ENCODE data around the gene ATP9B. TPM values are rescaled to one million over a fixed set of nuclear protein-coding genes. Genes with fewer than 3 reads are reported as not detected.

ATP9B gene
- total and polyA plus RNA-seq, 10 of the 15 experiments (the other 5 are each of a cell fraction or from before 2014, with no cell fraction given) = 0.74 to 20.7 (median 12.9) TPM

DNA sequence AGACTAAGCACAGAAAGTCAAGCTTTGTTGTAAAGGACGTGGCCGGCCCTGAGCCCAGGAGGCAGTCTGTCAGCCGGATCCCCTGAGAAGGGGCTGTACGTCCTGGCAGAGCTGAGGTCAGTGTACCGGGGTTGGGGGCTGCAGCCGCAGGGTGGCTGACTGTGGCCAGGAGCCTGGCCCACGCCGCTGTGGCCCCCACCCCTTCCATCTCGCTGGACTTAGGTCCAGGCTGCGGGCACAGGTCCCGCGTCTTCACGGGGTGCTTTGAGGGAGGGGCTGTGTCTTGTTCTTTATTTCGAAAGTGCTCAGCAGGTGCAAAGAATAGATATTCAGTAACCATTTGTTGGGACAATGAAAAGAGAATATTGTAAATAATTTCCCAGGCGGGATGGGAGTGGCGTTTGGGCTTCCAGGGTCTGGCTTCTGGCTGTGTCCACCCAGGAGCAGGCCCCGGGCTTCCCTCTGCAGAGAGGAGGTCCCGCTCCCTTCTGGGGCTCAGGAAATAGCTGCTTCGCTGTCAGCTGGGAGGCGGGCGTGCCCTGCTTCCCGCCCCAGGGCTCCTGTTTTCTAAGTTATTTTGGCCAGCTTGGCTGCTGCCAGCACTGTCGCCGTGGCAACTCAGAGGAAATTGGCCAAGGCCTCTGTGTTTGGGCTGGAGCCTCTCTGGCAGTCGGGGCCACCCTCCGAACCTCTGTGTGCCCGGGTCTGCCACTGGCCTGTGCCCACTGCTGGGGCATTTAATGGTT, 334.0 kb downstream of the ATP9B start:
- H3K36me3 ChIP-seq (ENCODE audit: control insufficient read depth in 2 of 2, insufficient read depth in 2 of 2, low read length in 1 of 2) = no peaks in the 10 kb centered on the region
- in situ Hi-C loops (cut with MboI) = loop anchor here (10.0 kb wide), 1 partner anchor 112 kb away; no protein-coding TSS in a partner anchor
- no peak for DNase-seq (ENCODE audit: low read depth, low spot score)
- H2AFZ ChIP-seq (ENCODE audit: control insufficient read depth, low read depth, low read length) = no peak overlapping the region
- no peaks in the 10 kb centered on the region for H3K9me3 ChIP-seq (replicated peaks; ENCODE audit: control insufficient read depth, insufficient read depth, low read length)
- no TSS peak for BruUV-seq (replicated peaks)
- H3K4me1 ChIP-seq (ENCODE audit: control insufficient read depth, insufficient read depth, low read length) = peaks cover 35% of the 10 kb centered on the region
- 74% methylated on average over 23 of the region's 27 CpGs for WGBS (ENCODE audit: insufficient coverage, insufficient replicate concordance, low lambda C conversion rate, missing lambda C conversion rate)
- peak overlapping the region; percentile 15; the same call in 1 of the 2 replicates for H3K4me3 ChIP-seq
- POLR2A ChIA-PET = interaction anchor here (0.6 to 2.1 kb wide), 6 partner anchors 20 to 120 kb away, joined by 3 to 14 read pairs (median 6); no protein-coding TSS in a partner anchor
- H3K9ac ChIP-seq (ENCODE audit: control insufficient read depth, insufficient read depth, low read length) = peak overlapping the region; percentile 8; the same call in 1 of the 2 replicates
- H3K27ac ChIP-seq (ENCODE audit: control insufficient read depth, insufficient read depth) = no peak overlapping the region
- H3K27me3 ChIP-seq (replicated peaks in 1 of 2; ENCODE audit: control insufficient read depth in 2 of 2, insufficient read depth in 2 of 2, low read length in 1 of 2) = peaks cover 0 to under 1% of the 10 kb centered on the region in 2 experiments; a peak in 1 of 4 replicates
- intact Hi-C loops (cut with micrococcal nuclease; ENCODE audit: unreplicated experiment) = no loop called here
- peak; percentile 2 for ATAC-seq
- H3K79me2 ChIP-seq (ENCODE audit: control insufficient read depth, insufficient read depth, low read length) = no peaks in the 10 kb centered on the region; the same call in none of the 2 replicates
- peak overlapping the region; percentile 57 for H3K4me2 ChIP-seq (ENCODE audit: control insufficient read depth, insufficient read depth)
- TF ChIP-seq ZNF207 (IDR thresholded peaks at IDR 0.05; ENCODE audit: borderline replicate concordance) (no peak), KLF5 (IDR thresholded peaks at IDR 0.05; ENCODE audit: partially characterized antibody) (no peak), NKRF (conservative IDR thresholded peaks at IDR 0.05) (no peak), YBX1 (IDR thresholded peaks at IDR 0.05) (no peak), CHD2 (IDR thresholded peaks at IDR 0.05; ENCODE audit: borderline replicate concordance, low read depth, low read length) (no peak), MEF2B (IDR thresholded peaks at IDR 0.05; ENCODE audit: partially characterized antibody, poor library complexity, severe bottlenecking) (no peak), NFYB (IDR thresholded peaks at IDR 0.05; ENCODE audit: insufficient read depth, low read depth, low read length) (no peak), NR2C2 (IDR thresholded peaks at IDR 0.05; ENCODE audit: borderline replicate concordance, control insufficient read depth, insufficient read length, low read depth) (no peak), BHLHE40 (IDR thresholded peaks at IDR 0.05; ENCODE audit: borderline replicate concordance in 1 of 2, low read depth in 2 of 2, low read length in 1 of 2) (no peak), NBN (IDR thresholded peaks at IDR 0.05) (no peak), DPF2 (IDR thresholded peaks at IDR 0.05) (no peak), MTA2 (IDR thresholded peaks at IDR 0.05; ENCODE audit: low read depth) (no peak)
- TF ChIP-seq, protein P1, sequence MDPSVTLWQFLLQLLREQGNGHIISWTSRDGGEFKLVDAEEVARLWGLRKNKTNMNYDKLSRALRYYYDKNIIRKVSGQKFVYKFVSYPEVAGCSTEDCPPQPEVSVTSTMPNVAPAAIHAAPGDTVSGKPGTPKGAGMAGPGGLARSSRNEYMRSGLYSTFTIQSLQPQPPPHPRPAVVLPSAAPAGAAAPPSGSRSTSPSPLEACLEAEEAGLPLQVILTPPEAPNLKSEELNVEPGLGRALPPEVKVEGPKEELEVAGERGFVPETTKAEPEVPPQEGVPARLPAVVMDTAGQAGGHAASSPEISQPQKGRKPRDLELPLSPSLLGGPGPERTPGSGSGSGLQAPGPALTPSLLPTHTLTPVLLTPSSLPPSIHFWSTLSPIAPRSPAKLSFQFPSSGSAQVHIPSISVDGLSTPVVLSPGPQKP (IDR thresholded peaks at IDR 0.05; ENCODE audit: low read depth, low read length) = no peak
- TF ChIP-seq, protein P2, sequence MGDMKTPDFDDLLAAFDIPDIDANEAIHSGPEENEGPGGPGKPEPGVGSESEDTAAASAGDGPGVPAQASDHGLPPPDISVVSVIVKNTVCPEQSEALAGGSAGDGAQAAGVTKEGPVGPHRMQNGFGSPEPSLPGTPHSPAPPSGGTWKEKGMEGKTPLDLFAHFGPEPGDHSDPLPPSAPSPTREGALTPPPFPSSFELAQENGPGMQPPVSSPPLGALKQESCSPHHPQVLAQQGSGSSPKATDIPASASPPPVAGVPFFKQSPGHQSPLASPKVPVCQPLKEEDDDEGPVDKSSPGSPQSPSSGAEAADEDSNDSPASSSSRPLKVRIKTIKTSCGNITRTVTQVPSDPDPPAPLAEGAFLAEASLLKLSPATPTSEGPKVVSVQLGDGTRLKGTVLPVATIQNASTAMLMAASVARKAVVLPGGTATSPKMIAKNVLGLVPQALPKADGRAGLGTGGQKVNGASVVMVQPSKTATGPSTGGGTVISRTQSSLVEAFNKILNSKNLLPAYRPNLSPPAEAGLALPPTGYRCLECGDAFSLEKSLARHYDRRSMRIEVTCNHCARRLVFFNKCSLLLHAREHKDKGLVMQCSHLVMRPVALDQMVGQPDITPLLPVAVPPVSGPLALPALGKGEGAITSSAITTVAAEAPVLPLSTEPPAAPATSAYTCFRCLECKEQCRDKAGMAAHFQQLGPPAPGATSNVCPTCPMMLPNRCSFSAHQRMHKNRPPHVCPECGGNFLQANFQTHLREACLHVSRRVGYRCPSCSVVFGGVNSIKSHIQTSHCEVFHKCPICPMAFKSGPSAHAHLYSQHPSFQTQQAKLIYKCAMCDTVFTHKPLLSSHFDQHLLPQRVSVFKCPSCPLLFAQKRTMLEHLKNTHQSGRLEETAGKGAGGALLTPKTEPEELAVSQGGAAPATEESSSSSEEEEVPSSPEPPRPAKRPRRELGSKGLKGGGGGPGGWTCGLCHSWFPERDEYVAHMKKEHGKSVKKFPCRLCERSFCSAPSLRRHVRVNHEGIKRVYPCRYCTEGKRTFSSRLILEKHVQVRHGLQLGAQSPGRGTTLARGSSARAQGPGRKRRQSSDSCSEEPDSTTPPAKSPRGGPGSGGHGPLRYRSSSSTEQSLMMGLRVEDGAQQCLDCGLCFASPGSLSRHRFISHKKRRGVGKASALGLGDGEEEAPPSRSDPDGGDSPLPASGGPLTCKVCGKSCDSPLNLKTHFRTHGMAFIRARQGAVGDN (IDR thresholded peaks at IDR 0.05) = no peak
- H4K20me1 ChIP-seq (ENCODE audit: control insufficient read depth, insufficient read depth) = no peaks in the 10 kb centered on the region
- CTCF ChIA-PET = interaction anchor here (0.8 to 2.2 kb wide), 7 partner anchors 10 to 121 kb away, joined by 3 to 9 read pairs (median 6); no protein-coding TSS in a partner anchor
- RAD21 ChIA-PET (ENCODE audit: unreplicated experiment) = interaction anchor here (0.6 to 5.1 kb wide), 6 partner anchors 9 to 120 kb away, joined by 3 to 36 read pairs (median 6); no protein-coding TSS in a partner anchor
- FAIRE-seq = no peak
- SMC1A ChIA-PET (ENCODE audit: uncharacterized antibody, unreplicated experiment) = interaction anchor here (0.8 to 4.1 kb wide), 8 partner anchors 9 to 240 kb away, joined by 3 to 18 read pairs (median 4); no protein-coding TSS in a partner anchor
